ENCODE measurements around the gene AMER1.

Gene AMER1

DNA sequence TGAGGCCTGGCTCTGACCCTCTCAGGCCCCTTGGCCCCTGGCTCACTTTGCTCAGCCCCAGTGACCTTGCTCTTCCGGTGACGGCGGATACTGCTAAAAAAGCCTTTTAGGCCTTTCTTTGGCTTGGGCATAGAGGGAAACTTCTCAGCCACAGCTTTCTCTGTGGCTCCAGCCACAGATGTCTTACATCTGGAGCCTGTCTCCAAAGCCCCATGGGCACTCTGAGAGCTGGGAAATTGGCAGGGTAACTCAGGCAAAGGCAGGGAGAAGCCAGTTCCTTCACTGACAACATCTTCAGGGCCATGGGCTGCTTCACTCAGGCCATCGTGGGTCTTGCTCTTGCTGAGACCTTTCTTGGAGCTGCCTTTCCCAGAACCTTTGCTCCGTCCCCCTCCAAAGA, 12.8 kb downstream of the AMER1 start:
- H3K9ac ChIP-seq (ENCODE audit: low read depth, low read length): no peak overlapping the region
- H3K4me1 ChIP-seq (ENCODE audit: insufficient read depth, low read length): peaks cover 14% of the 10 kb centered on the region; the same call in 1 of the 2 replicates
- no peaks in the 10 kb centered on the region for H3K9me3 ChIP-seq (ENCODE audit: control insufficient read depth, insufficient read depth, low read length)
- no peaks in the 10 kb centered on the region for H3K36me3 ChIP-seq (ENCODE audit: insufficient read depth, low read length)

GRCh38 chrX:64192040-64192439, 13.5 kb downstream of the AMER1 start:
- no peaks in the 10 kb centered on the region for H3K9me3 ChIP-seq (ENCODE audit: control insufficient read depth, insufficient read depth, low read length)
- no peak overlapping the region for H3K9ac ChIP-seq (ENCODE audit: low read depth, low read length)
- H3K36me3 ChIP-seq (ENCODE audit: insufficient read depth, low read length): no peaks in the 10 kb centered on the region
- peaks cover 14% of the 10 kb centered on the region; the same call in 1 of the 2 replicates for H3K4me1 ChIP-seq (ENCODE audit: insufficient read depth, low read length)

GRCh38 chrX:64191281-64192010, 14.1 kb downstream of the AMER1 start:
- H3K4me1 ChIP-seq (ENCODE audit: insufficient read depth, low read length): peaks cover 14% of the 10 kb centered on the region; the same call in 1 of the 2 replicates
- no peaks in the 10 kb centered on the region for H3K36me3 ChIP-seq (ENCODE audit: insufficient read depth, low read length)
- H3K9ac ChIP-seq (ENCODE audit: low read depth, low read length): no peak overlapping the region
- no peaks in the 10 kb centered on the region for H3K9me3 ChIP-seq (ENCODE audit: control insufficient read depth, insufficient read depth, low read length)

DNA sequence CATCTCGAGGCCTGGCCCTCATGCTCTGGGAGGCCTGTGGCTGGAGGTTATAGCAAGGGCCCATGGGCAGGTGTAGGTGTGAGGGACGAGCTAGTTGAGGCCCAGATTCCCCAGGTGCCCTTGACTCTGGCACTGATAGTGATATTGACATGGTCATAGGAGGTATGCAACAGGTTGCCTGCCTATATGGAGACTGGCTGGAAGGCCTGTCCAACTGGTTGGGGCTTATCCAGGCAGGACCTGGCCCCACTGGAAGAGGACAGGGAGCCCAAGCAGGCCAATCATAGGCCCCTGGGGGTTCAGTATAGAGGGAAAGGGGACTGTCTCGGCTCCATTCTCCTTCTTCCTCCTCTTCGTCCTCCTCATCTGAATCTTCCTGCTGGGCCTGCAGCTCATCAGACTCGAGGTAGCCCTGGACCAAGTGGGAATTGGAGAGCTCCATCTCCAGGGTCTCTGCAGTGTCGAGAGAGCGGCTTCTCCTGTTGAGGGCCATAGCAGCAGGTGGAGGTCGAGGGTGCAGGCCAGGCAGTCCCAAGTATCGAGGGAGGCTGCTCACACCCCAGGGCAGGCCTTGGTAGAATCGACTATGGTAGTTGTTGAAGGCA, 15.3 kb downstream of the AMER1 start:
- peaks cover 3% of the 10 kb centered on the region; the same call in 1 of the 2 replicates for H3K4me1 ChIP-seq (ENCODE audit: insufficient read depth, low read length)
- H3K9me3 ChIP-seq (ENCODE audit: control insufficient read depth, insufficient read depth, low read length): no peaks in the 10 kb centered on the region
- no peak overlapping the region for H3K9ac ChIP-seq (ENCODE audit: low read depth, low read length)
- no peaks in the 10 kb centered on the region for H3K36me3 ChIP-seq (ENCODE audit: insufficient read depth, low read length)

GRCh38 chrX:64188901-64189300, 16.6 kb downstream of the AMER1 start:
- no peaks in the 10 kb centered on the region for H3K36me3 ChIP-seq (ENCODE audit: insufficient read depth, low read length)
- no peaks in the 10 kb centered on the region for H3K9me3 ChIP-seq (ENCODE audit: control insufficient read depth, insufficient read depth, low read length)
- H3K4me1 ChIP-seq (ENCODE audit: insufficient read depth, low read length): no peaks in the 10 kb centered on the region
- H3K9ac ChIP-seq (ENCODE audit: low read depth, low read length): no peak overlapping the region

GRCh38 chrX:64187762-64188150, 17.8 kb downstream of the AMER1 start:
- H3K9me3 ChIP-seq (ENCODE audit: control insufficient read depth, insufficient read depth, low read length): no peaks in the 10 kb centered on the region
- H3K4me1 ChIP-seq (ENCODE audit: insufficient read depth, low read length): no peaks in the 10 kb centered on the region
- no peak overlapping the region for H3K9ac ChIP-seq (ENCODE audit: low read depth, low read length)
- H3K36me3 ChIP-seq (ENCODE audit: insufficient read depth, low read length): no peaks in the 10 kb centered on the region

DNA sequence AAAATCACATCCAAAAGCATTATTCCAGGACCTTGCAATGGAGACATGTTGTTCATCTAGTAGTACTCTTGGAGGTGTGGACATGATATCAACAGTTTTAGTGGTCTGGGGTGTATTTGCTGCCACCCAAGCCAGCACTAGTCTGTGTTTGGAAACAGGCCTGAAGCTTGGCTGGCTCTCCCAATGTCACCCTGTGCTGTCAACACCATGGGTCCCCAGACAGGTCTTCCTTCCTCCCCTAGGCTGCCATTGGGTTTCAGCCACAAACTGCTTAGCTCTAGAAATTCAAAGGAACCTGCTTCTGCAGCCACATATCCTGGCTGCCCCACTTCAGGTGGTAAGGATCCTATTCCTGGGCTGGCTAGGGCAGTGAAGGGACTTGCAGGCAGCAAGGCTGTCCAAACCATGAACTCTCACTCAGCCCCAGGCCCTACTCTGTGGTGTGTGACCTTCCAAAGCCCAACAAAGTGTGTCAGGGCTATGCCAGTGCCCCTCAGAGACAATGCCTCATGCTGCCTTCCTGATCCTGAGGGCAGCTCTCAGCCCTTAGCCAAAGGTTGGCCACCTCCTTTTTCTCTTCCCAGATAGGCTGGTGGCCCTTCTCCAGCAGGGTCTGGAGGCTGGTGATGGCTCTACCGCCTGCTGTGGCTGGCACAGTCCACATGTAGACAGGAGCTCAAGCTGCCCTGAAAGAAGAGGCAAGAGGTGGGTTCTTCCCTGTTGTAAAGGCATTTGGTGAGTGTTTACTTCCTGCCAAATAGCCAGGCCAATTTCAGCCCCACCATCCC, 18.3 kb downstream of the AMER1 start:
- H3K9ac ChIP-seq (ENCODE audit: low read depth, low read length): no peak overlapping the region
- no peaks in the 10 kb centered on the region for H3K9me3 ChIP-seq (ENCODE audit: control insufficient read depth, insufficient read depth, low read length)
- H3K4me1 ChIP-seq (ENCODE audit: insufficient read depth, low read length): no peaks in the 10 kb centered on the region
- no peaks in the 10 kb centered on the region for H3K36me3 ChIP-seq (ENCODE audit: insufficient read depth, low read length)

DNA sequence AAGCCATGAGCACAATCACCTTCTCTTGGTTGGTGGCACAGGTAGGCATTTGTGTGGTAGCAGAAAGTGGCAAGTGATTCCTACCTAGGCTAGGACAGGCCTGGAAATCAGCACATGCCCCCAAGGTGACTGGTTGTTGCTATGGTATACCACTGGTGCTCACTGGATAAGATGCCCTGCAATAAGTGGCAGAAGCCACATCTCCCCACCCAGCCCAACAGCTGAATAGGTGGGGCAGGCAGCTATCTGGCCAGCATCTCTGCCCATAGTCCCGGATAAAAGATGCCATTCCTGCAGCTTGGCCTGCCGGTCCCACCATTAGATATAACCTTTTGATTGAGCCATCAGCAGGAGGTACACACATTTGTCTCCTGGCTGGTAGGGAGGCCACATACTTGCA, 21.1 kb downstream of the AMER1 start:
- no peak overlapping the region for H3K9ac ChIP-seq (ENCODE audit: low read depth, low read length)

DNA sequence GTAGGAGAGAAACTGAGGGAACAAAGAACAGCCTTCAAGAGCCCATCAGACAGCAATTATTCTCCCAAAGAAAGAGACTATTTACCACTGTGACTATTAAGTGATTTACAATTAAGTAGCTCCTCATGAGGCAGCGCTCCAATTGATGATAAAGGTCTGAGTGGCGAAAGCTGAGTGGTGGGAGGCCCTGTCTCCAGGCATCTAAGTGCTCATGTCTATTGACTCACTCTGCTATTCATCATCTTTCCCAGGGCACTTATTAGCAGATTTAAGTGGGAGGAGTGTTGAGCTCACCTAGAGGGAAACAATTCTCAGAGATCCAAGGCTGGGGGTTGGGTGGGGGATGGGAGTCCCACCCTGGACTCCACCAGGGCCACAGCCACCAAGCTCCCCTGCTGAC, 23.3 kb downstream of the AMER1 start:
- no peaks in the 10 kb centered on the region for H3K36me3 ChIP-seq (ENCODE audit: insufficient read depth, low read length)
- no peaks in the 10 kb centered on the region for H3K4me1 ChIP-seq (ENCODE audit: insufficient read depth, low read length)
- H3K9ac ChIP-seq (ENCODE audit: low read depth, low read length): no peak overlapping the region
- no peaks in the 10 kb centered on the region for H3K9me3 ChIP-seq (ENCODE audit: control insufficient read depth, insufficient read depth, low read length)

More for the DNA sequence above, 21.1 kb downstream of the AMER1 start:
- H3K36me3 ChIP-seq (ENCODE audit: insufficient read depth, low read length): no peaks in the 10 kb centered on the region
- H3K4me1 ChIP-seq (ENCODE audit: insufficient read depth, low read length): no peaks in the 10 kb centered on the region
- H3K9me3 ChIP-seq (ENCODE audit: control insufficient read depth, insufficient read depth, low read length): no peaks in the 10 kb centered on the region

- Histone ChIP-seq H3K9me3 (ENCODE audit: control insufficient read depth, insufficient read depth, low read length) (no peaks in the 10 kb centered on the region), H3K36me3 (ENCODE audit: insufficient read depth, low read length) (no peaks in the 10 kb centered on the region), H3K9ac (ENCODE audit: low read depth, low read length) (no peak overlapping the region), H3K4me1 (ENCODE audit: insufficient read depth, low read length) (no peaks in the 10 kb centered on the region)
These were observed 28.6 kb downstream of the AMER1 start for GRCh38 chrX:64176876-64177275.

- no peak overlapping the region for H3K9ac ChIP-seq (ENCODE audit: low read depth, low read length)
- no peaks in the 10 kb centered on the region for H3K36me3 ChIP-seq (ENCODE audit: insufficient read depth, low read length)
- no peaks in the 10 kb centered on the region for H3K4me1 ChIP-seq (ENCODE audit: insufficient read depth, low read length)
- H3K9me3 ChIP-seq (ENCODE audit: control insufficient read depth, insufficient read depth, low read length): no peaks in the 10 kb centered on the region
These were observed 35.5 kb downstream of the AMER1 start for GRCh38 chrX:64169988-64170387.

DNA sequence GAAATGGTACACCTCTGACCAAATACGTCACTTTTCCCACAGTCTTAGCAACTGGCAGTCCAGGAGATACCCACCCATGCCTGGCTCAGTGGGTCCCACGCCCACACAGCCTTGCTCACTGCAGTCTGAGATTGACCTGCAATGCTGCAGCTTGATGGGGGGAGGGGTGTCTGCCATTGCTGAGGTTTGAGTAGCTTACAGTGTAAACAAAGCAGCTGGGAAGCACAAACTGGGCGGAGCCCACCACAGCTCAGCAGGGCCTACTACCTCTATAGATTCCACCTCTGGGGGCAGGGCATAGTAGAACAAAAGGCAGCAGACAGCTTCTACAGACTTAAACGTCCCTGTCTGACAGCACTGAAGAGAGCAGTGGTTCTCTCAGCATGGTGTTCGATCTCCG, 52.7 kb downstream of the AMER1 start:
- Histone ChIP-seq H3K4me1 (ENCODE audit: insufficient read depth, low read length) (peaks cover 7% of the 10 kb centered on the region; the same call in 1 of the 2 replicates), H3K36me3 (ENCODE audit: insufficient read depth, low read length) (no peaks in the 10 kb centered on the region), H3K9me3 (ENCODE audit: control insufficient read depth, insufficient read depth, low read length) (peaks cover 6% of the 10 kb centered on the region), H3K9ac (ENCODE audit: low read depth, low read length) (no peak overlapping the region; the same call in 1 of the 2 replicates)

DNA sequence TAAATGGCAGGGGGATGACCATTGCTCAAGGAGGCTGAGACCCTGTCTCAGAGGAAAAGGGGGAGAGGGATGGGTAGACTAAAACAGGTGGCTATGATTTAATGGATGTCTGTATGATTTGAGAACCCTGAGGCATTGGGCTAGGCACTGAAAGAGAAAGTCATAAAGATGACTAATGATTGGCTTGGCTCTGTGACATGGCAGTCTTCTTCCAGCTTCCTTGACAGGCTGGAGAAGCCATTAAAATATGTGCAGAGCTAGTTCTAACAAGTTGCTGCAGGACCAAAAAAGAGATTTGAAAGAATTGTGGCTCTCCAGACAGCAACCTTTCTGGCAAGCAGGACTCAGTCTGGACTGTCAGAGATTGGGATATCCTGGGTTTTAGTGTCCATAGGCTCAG, 53.6 kb downstream of the AMER1 start:
- H3K36me3 ChIP-seq (ENCODE audit: insufficient read depth, low read length): no peaks in the 10 kb centered on the region
- H3K9me3 ChIP-seq (ENCODE audit: control insufficient read depth, insufficient read depth, low read length): peaks cover 6% of the 10 kb centered on the region
- H3K4me1 ChIP-seq (ENCODE audit: insufficient read depth, low read length): peaks cover 7% of the 10 kb centered on the region; the same call in 1 of the 2 replicates
- H3K9ac ChIP-seq (ENCODE audit: low read depth, low read length): no peak overlapping the region

GRCh38 chrX:64150775-64151174, 54.7 kb downstream of the AMER1 start:
- no peaks in the 10 kb centered on the region for H3K36me3 ChIP-seq (ENCODE audit: insufficient read depth, low read length)
- no peak overlapping the region for H3K9ac ChIP-seq (ENCODE audit: low read depth, low read length)
- H3K9me3 ChIP-seq (ENCODE audit: control insufficient read depth, insufficient read depth, low read length): peaks cover 6% of the 10 kb centered on the region
- H3K4me1 ChIP-seq (ENCODE audit: insufficient read depth, low read length): peaks cover 7% of the 10 kb centered on the region; the same call in 1 of the 2 replicates
